HepG2 (cell line): ENCODE measurements around the gene SMAD7. TPM values are rescaled to one million over a fixed set of nuclear protein-coding genes. Genes with fewer than 3 reads are reported as not detected.

Experiments
- ETV6 ChIP-seq: sonication (generic); formaldehyde crosslinking; conservative IDR thresholded peaks from 2 replicates; pipeline ENCODE4 v1.4.0; 2020; ENCODE audit warnings: missing genetic modification reagents
- POLR2AphosphoS2 ChIP-seq: IDR thresholded peaks from 2 replicates; pipeline ENCODE4 v1.6.1; 2011; ENCODE audit warnings: low read depth, low read length, improper control_type of control experiment
- REL ChIP-seq: sonication (generic); formaldehyde crosslinking; conservative IDR thresholded peaks from 2 replicates; pipeline ENCODE4 v1.8.0; 2022; ENCODE audit warnings: mild to moderate bottlenecking, missing genetic modification reagents, moderate library complexity
- ZBTB21 ChIP-seq: sonication (generic); formaldehyde crosslinking; IDR thresholded peaks from 2 replicates; pipeline ENCODE4 v1.4.0; 2020; ENCODE audit warnings: missing genetic modification reagents
- ZBTB7A ChIP-seq: sonication (generic); formaldehyde crosslinking; IDR thresholded peaks from 2 replicates; pipeline ENCODE4 v1.8.0; 2022; ENCODE audit warnings: mild to moderate bottlenecking, missing genetic modification reagents
- ZKSCAN8 ChIP-seq: IDR thresholded peaks from 2 replicates; pipeline ENCODE4 v1.6.1; 2016; ENCODE audit warnings: borderline replicate concordance, missing genetic modification reagents, missing compliant biosample characterization
- polyA plus RNA-seq, 8 experiments: library from polyadenylated mRNA; depleted of rRNA in 3 of 8; stranded (reverse) in 7 of 8; unstranded in 1 of 8; fragments of >200 nt; fragmentation: Illumina TruSeq in 4 of 8; extraction: Trizol in 4 of 8; gene quantifications; 2 replicates each; pipeline versions ENCODE4 v1.2.1 to v1.2.3, GENCODE V29; 2011 to 2016; ENCODE audit warnings: low read depth in 4 of 8, missing spikeins in 1 of 8, mixed read lengths in 1 of 8; ENCODE audit not compliant: insufficient read depth in 1 of 8
- total RNA-seq, 5 experiments: library from RNA; depleted of rRNA; stranded (reverse); fragments of >200 nt; fragmentation: Illumina TruSeq; extraction: Trizol; gene quantifications; 2 replicates each; pipeline ENCODE4 v1.2.3, GENCODE V29; 2016; ENCODE audit warnings: low read depth in 1 of 5
- TF ChIP-seq, protein P1 (sequence below): sonication (generic); formaldehyde crosslinking; IDR thresholded peaks from 2 replicates; pipeline ENCODE4 v1.8.0; 2022; ENCODE audit warnings: low read depth, missing genetic modification reagents
- TF ChIP-seq, protein P2 (sequence below): sonication (generic); formaldehyde crosslinking; conservative IDR thresholded peaks from 2 replicates; pipeline ENCODE4 v1.8.0; 2022; ENCODE audit warnings: mild to moderate bottlenecking, moderate library complexity, missing genetic modification reagents
- TF ChIP-seq, protein P3 (sequence below): sonication (generic); formaldehyde crosslinking; IDR thresholded peaks from 2 replicates; pipeline ENCODE4 v1.5.0; 2020; ENCODE audit warnings: mild to moderate bottlenecking, missing genetic modification reagents

SMAD7 gene
- total and polyA plus RNA-seq, 2 of the 13 experiments (the other 11 are each of a cell fraction or from before 2014, with no cell fraction given) = 17.4 to 24.7 TPM

DNA sequence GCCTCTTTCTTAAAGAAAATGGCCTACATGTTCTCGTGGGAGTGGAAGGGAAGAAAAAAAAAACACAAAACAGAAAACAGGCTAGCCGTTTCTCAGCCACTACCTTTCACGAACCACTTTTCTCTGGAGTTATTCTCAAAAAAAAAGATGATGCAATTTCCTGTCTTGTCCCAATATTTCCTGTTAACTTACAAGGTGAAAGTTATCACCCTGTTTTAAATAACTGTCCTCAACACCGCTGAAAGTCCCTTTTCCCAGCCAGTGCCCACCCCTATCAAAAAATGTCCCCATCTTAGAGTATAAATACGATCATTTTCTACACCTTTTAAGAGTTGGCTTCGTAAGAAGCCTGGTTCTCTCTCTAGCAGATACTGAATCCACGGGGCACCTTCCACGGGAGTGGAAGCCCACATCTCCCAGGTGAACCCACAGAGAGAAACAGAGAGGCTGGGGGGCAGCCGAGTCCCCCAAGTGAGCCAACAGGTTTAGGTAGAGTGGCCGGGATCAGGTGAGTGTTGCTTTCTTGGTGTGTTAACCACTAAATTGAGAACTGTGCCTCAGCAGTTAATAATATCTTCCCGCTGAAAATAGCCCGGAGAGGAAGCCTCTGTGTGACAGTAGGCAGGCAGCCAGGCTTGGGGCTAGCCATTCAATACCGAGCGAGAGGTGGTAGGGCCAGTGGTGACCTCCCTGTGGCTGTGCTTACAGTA lies 15.9 kb downstream of the SMAD7 start (continued):
- TF ChIP-seq, protein P1, sequence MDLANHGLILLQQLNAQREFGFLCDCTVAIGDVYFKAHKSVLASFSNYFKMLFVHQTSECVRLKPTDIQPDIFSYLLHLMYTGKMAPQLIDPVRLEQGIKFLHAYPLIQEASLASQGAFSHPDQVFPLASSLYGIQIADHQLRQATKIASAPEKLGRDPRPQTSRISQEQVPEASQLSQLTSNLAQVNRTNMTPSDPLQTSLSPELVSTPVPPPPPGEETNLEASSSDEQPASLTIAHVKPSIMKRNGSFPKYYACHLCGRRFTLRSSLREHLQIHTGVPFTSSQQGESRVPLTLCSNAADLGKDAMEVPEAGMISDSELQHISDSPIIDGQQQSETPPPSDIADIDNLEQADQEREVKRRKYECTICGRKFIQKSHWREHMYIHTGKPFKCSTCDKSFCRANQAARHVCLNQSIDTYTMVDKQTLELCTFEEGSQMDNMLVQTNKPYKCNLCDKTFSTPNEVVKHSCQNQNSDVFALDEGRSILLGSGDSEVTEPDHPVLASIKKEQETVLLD (CRISPR knock-in tag) = no peak
- TF ChIP-seq ZBTB21 (no peak), ZBTB7A (CRISPR knock-in tag) (no peak), REL (CRISPR knock-in tag) (no peak), ZKSCAN8 (CRISPR knock-in tag) (no peak), POLR2AphosphoS2 (no peak), ETV6 (no peak)
- TF ChIP-seq, protein P2, sequence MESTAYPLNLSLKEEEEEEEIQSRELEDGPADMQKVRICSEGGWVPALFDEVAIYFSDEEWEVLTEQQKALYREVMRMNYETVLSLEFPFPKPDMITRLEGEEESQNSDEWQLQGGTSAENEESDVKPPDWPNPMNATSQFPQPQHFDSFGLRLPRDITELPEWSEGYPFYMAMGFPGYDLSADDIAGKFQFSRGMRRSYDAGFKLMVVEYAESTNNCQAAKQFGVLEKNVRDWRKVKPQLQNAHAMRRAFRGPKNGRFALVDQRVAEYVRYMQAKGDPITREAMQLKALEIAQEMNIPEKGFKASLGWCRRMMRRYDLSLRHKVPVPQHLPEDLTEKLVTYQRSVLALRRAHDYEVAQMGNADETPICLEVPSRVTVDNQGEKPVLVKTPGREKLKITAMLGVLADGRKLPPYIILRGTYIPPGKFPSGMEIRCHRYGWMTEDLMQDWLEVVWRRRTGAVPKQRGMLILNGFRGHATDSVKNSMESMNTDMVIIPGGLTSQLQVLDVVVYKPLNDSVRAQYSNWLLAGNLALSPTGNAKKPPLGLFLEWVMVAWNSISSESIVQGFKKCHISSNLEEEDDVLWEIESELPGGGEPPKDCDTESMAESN (CRISPR knock-in tag) = no peak
- TF ChIP-seq, protein P3, sequence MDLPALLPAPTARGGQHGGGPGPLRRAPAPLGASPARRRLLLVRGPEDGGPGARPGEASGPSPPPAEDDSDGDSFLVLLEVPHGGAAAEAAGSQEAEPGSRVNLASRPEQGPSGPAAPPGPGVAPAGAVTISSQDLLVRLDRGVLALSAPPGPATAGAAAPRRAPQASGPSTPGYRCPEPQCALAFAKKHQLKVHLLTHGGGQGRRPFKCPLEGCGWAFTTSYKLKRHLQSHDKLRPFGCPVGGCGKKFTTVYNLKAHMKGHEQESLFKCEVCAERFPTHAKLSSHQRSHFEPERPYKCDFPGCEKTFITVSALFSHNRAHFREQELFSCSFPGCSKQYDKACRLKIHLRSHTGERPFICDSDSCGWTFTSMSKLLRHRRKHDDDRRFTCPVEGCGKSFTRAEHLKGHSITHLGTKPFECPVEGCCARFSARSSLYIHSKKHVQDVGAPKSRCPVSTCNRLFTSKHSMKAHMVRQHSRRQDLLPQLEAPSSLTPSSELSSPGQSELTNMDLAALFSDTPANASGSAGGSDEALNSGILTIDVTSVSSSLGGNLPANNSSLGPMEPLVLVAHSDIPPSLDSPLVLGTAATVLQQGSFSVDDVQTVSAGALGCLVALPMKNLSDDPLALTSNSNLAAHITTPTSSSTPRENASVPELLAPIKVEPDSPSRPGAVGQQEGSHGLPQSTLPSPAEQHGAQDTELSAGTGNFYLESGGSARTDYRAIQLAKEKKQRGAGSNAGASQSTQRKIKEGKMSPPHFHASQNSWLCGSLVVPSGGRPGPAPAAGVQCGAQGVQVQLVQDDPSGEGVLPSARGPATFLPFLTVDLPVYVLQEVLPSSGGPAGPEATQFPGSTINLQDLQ (CRISPR knock-in tag) = no peak
